ENCODE measurements around the gene FUT8. TPM values are rescaled to one million over a fixed set of nuclear protein-coding genes. Genes with fewer than 3 reads are reported as not detected.

FUT8 gene
- 83.8 and 84.8 TPM in 2 replicates for total RNA-seq

GRCh38 chr14:65412032-65412846, at the start of gene FUT8:
Gene FUT8 (plus strand): TSS chr14:65412730. CDS start chr14:65561564, 148,834 bp downstream.

Small RNA genes lying within 50 kb of the gene (small RNA-seq; reads per million reads assigned to genes)
- 0.53 reads per million, percentile 14 among the genes with 10 or more reads in this experiment for gene MIR625

All from articular chondrocyte of knee joint (primary cell).